HepG2 (cell line): Measurements from ENCODE around the gene ANKRD6. TPM values are rescaled to one million over a fixed set of nuclear protein-coding genes. Genes with fewer than 3 reads are reported as not detected.

Source experiments
- ATAC-seq: fragments of 200-7000 bp; cut with Tn5 transposase; 3 replicates; pipeline ENCODE4 v1.9.1; 2020; ENCODE audit warnings: mild to moderate bottlenecking, moderate library complexity
- BruUV-seq: library from RNA; stranded (reverse); fragments of 400-500 nt; replicated peaks from 2 replicates; lab custom pipeline; 2021; lab: Mats Ljungman, UMichigan
- CTCF ChIA-PET: fragments of 300-600 bp; formaldehyde crosslinking; extraction: SDS; loops from one replicate; lab custom pipeline; 2021; ENCODE audit warnings: low total read pairs, inconsistent platforms, low intra/inter-chr PET ratio; lab: Yijun Ruan, JAX
- POLR2A ChIA-PET: fragments of 350-600 bp; sonication (Branson Sonifier 250); formaldehyde crosslinking; loops from one replicate; lab custom pipeline; 2020; ENCODE audit warnings: antibody characterized with exemption, inconsistent platforms; lab: Yijun Ruan, JAX
- DNase-seq: peaks from one replicate; pipeline ENCODE4 v3.0.0-alpha.2; 2015; ENCODE audit warnings: low spot score
- FAIRE-seq: peaks from 3 replicates; lab custom pipeline; 2011; peaks lifted over from hg19 to GRCh38; lab: Jason Lieb, UNC
- H2AFZ ChIP-seq: one replicate; pipeline ENCODE4 v1.6.1; 2011; ENCODE audit warnings: low read length, inconsistent platforms
- H3K27ac ChIP-seq: fragments of 300-600 bp; 3 replicates; pipeline ENCODE4 v1.8.0; 2011; ENCODE audit warnings: mixed run types, mild to moderate bottlenecking, mixed read lengths, low read length, inconsistent platforms; ENCODE audit not compliant: insufficient read depth; ENCODE audit errors: extremely low read length
- H3K27me3 ChIP-seq, 2 experiments: fragments of 200-600 bp in 1 of 2; 2 replicates in 1 of 2; 3 replicates in 1 of 2; pipeline versions ENCODE4 v1.6.0 to v1.8.0; 2011; ENCODE audit warnings: low read length in 2 of 2, mild to moderate bottlenecking in 2 of 2, moderate library complexity in 2 of 2, inconsistent platforms in 1 of 2; ENCODE audit not compliant: insufficient read depth in 2 of 2, control insufficient read depth in 1 of 2
- H3K36me3 ChIP-seq, 2 experiments: fragments of 200-600 bp in 1 of 2; replicated peaks in 1 of 2; 2 replicates in 1 of 2; 3 replicates in 1 of 2; pipeline versions ENCODE4 v1.5.1 to v1.8.0; 2011; ENCODE audit warnings: low read length in 2 of 2, inconsistent platforms in 1 of 2; ENCODE audit not compliant: insufficient read depth in 2 of 2, control insufficient read depth in 1 of 2
- H3K4me1 ChIP-seq: 2 replicates; pipeline ENCODE4 v1.5.1; 2012; ENCODE audit warnings: low read length, inconsistent platforms; ENCODE audit not compliant: insufficient read depth
- H3K4me2 ChIP-seq: 2 replicates; pipeline ENCODE4 v1.6.0; 2011; ENCODE audit warnings: low read depth, low read length, inconsistent platforms
- H3K4me3 ChIP-seq, 3 experiments: fragments of 200-600 bp in 1 of 3; sonication (generic), shearing (Covaris generic) in 1 of 3; replicated peaks in 1 of 3; 2 replicates each; pipeline ENCODE4 v1.5.1; 2011 to 2016; ENCODE audit warnings: low read length in 3 of 3, inconsistent platforms in 2 of 3, low read depth in 2 of 3, mild to moderate bottlenecking in 2 of 3, control low read depth in 1 of 3, mixed read lengths in 1 of 3; ENCODE audit not compliant: insufficient read depth in 1 of 3
- H3K79me2 ChIP-seq: one replicate; pipeline ENCODE4 v1.6.1; 2011; ENCODE audit warnings: low read length, inconsistent platforms; ENCODE audit not compliant: insufficient read depth
- H3K9ac ChIP-seq: 2 replicates; pipeline ENCODE4 v1.6.0; 2011; ENCODE audit warnings: mild to moderate bottlenecking, low read depth, low read length, inconsistent platforms; ENCODE audit not compliant: insufficient read depth
- H3K9me3 ChIP-seq: 2 replicates; pipeline ENCODE4 v1.5.1; 2012; ENCODE audit warnings: mild to moderate bottlenecking, low read length
- H4K20me1 ChIP-seq: 2 replicates; pipeline ENCODE4 v1.6.0; 2011; ENCODE audit warnings: inconsistent platforms, mild to moderate bottlenecking, low read length, moderate library complexity; ENCODE audit not compliant: insufficient read depth
- CC2D1A ChIP-seq: sonication (generic); formaldehyde crosslinking; IDR thresholded peaks from 2 replicates; pipeline ENCODE4 v1.8.1; 2023; ENCODE audit warnings: mild to moderate bottlenecking, missing genetic modification reagents
- HDAC2 ChIP-seq: sonication (generic); formaldehyde crosslinking; IDR thresholded peaks from 2 replicates; pipeline ENCODE4 v1.4.0; 2020; ENCODE audit warnings: missing genetic modification reagents
- KMT2A ChIP-seq: sonication (generic); formaldehyde crosslinking; IDR thresholded peaks from 2 replicates; pipeline ENCODE4 v1.4.0; 2020; ENCODE audit warnings: missing genetic modification reagents
- MTA1 ChIP-seq: sonication (generic); formaldehyde crosslinking; IDR thresholded peaks from 2 replicates; pipeline ENCODE4 v1.4.0; 2020; ENCODE audit warnings: missing genetic modification reagents, mild to moderate bottlenecking, borderline replicate concordance
- PATZ1 ChIP-seq: sonication (generic); formaldehyde crosslinking; IDR thresholded peaks from 2 replicates; pipeline ENCODE4 v1.4.0; 2020; ENCODE audit warnings: missing genetic modification reagents
- PCBP2 ChIP-seq: fragments of 200-400 bp; formaldehyde crosslinking; optimal IDR thresholded peaks from 2 replicates; pipeline ENCODE3; 2018; ENCODE audit warnings: low read length, low read depth; ENCODE audit not compliant: poor library complexity, severe bottlenecking
- SALL2 ChIP-seq: sonication (generic); formaldehyde crosslinking; IDR thresholded peaks from 2 replicates; pipeline ENCODE4 v1.8.1; 2023; ENCODE audit warnings: mild to moderate bottlenecking, missing genetic modification reagents, inconsistent platforms
- SMC3 ChIP-seq: IDR thresholded peaks from 2 replicates; pipeline ENCODE4 v1.6.1; 2011; ENCODE audit warnings: low read length, improper control_type of control experiment
- STAG1 ChIP-seq: sonication (generic); formaldehyde crosslinking; IDR thresholded peaks from 2 replicates; pipeline ENCODE4 v1.4.0; 2020; ENCODE audit warnings: missing genetic modification reagents
- ZNF20 ChIP-seq: sonication (generic); formaldehyde crosslinking; IDR thresholded peaks from 2 replicates; pipeline ENCODE4 v1.4.0; 2020; ENCODE audit warnings: mild to moderate bottlenecking, moderate library complexity, missing genetic modification reagents
- ZNF879 ChIP-seq: sonication (generic); formaldehyde crosslinking; IDR thresholded peaks from 2 replicates; pipeline ENCODE4 v1.8.1; 2023; ENCODE audit warnings: missing genetic modification reagents
- ZSCAN29 ChIP-seq: sonication (generic); formaldehyde crosslinking; conservative IDR thresholded peaks from 2 replicates; pipeline ENCODE4 v1.4.0; 2020; ENCODE audit warnings: mild to moderate bottlenecking, missing genetic modification reagents
- WGBS: methylation state at CpG from one replicate; pipeline ENCODE4 v1.1.6; 2017; ENCODE audit warnings: low lambda C conversion rate; 5-methylcytosine and 5-hydroxymethylcytosine counted together
- in situ Hi-C: cut with HindIII; loops from 2 replicates; pipeline ENCODE4 v1.10.0; 2017; ENCODE audit warnings: low pct_unique_long_range_greater_than_20kb; ENCODE audit not compliant: extremely low pct_ligation_motif_present
- intact Hi-C: fragments of 100-400 bp; cut with micrococcal nuclease; formaldehyde crosslinking; loops from one replicate; pipeline ENCODE4 v1.10.0; 2022; ENCODE audit not compliant: unreplicated experiment
- polyA plus RNA-seq, 8 experiments: library from polyadenylated mRNA; depleted of rRNA in 3 of 8; stranded (reverse) in 7 of 8; unstranded in 1 of 8; fragments of >200 nt; fragmentation: Illumina TruSeq in 4 of 8; extraction: Trizol in 4 of 8; gene quantifications; 2 replicates each; pipeline versions ENCODE4 v1.2.1 to v1.2.3, GENCODE V29; 2011 to 2016; ENCODE audit warnings: low read depth in 4 of 8, missing spikeins in 1 of 8, mixed read lengths in 1 of 8; ENCODE audit not compliant: insufficient read depth in 1 of 8
- total RNA-seq, 5 experiments: library from RNA; depleted of rRNA; stranded (reverse); fragments of >200 nt; fragmentation: Illumina TruSeq; extraction: Trizol; gene quantifications; 2 replicates each; pipeline ENCODE4 v1.2.3, GENCODE V29; 2016; ENCODE audit warnings: low read depth in 1 of 5
- TF ChIP-seq, protein P1 (sequence below), 2 experiments: sonication (generic) in 1 of 2; formaldehyde crosslinking in 1 of 2; IDR thresholded peaks; 2 replicates each; pipeline versions ENCODE4 v1.4.0 to v1.6.1; 2018 to 2020; ENCODE audit warnings: missing genetic modification reagents in 2 of 2, borderline replicate concordance in 1 of 2, low read depth in 1 of 2, mild to moderate bottlenecking in 1 of 2, missing biosample characterization in 1 of 2

The ANKRD6 gene
- total and polyA plus RNA-seq, 2 of the 13 experiments (the other 11 are each of a cell fraction or from before 2014, with no cell fraction given), result 0.18 to 0.36 TPM

GRCh38 chr6:89605861-89606260, 172.9 kb downstream of the ANKRD6 start:
- intact Hi-C loops, result no loop called here
- WGBS, result 50% methylated on average over 5 of the region's 5 CpGs
- Histone ChIP-seq H3K79me2 (no peaks in the 10 kb centered on the region), H3K9ac (no peak overlapping the region), H3K4me1 (no peaks in the 10 kb centered on the region), H3K4me2 (no peak overlapping the region), H3K27ac (no peak overlapping the region), H3K36me3 (no peaks in the 10 kb centered on the region), H3K9me3 (no peaks in the 10 kb centered on the region), H2AFZ (no peak overlapping the region), H3K27me3 (no peaks in the 10 kb centered on the region), H3K4me3 (no peak overlapping the region), H4K20me1 (no peaks in the 10 kb centered on the region)
- ChIA-PET CTCF (no interaction called here), POLR2A (no interaction called here)
- FAIRE-seq, result no peak
- ATAC-seq, result no peak
- TF ChIP-seq MTA1 (CRISPR knock-in tag) (no peak), KMT2A (no peak), ZSCAN29 (CRISPR knock-in tag) (no peak)
- no TSS peak for BruUV-seq
- DNase-seq, result no peak
- in situ Hi-C loops, result no loop called here

DNA sequence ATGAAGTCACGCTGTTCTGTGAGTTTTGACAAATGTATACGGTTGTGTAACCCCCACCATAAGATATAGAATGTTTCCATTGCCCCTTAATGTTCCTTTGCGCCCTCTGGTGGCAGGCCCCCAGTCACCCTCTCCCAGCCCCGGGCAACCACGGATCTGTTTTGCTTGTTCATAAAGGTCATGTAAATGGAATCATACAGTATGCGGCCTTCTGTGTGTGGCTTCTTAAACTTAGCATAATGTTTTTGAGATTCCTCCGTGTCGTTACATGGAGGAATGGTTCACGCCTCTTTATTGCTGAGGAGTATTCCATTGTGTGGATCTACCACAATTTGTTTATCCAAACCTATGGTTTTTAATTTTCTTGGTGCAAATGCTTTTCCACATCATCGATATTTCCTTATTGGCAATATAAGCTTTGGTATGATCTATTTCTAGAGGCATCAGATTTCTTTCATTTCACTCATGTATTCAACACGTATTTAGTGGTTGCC, 177.2 kb downstream of the ANKRD6 start:
- Histone ChIP-seq H3K27ac (no peak overlapping the region), H3K9me3 (no peaks in the 10 kb centered on the region), H3K79me2 (no peaks in the 10 kb centered on the region), H3K36me3 (no peaks in the 10 kb centered on the region), H4K20me1 (no peaks in the 10 kb centered on the region), H3K4me3 (no peak overlapping the region), H3K27me3 (no peaks in the 10 kb centered on the region), H3K4me1 (no peaks in the 10 kb centered on the region), H2AFZ (no peak overlapping the region), H3K4me2 (no peak overlapping the region), H3K9ac (no peak overlapping the region)
- in situ Hi-C loops (loop anchor here (5.0 kb wide), 1 partner anchor 178 kb away; the partner anchor contains the start of gene ANKRD6), intact Hi-C loops (loop anchor here (1.0 to 5.0 kb wide), 3 partner anchors 177 to 299 kb away; partner anchors contain the start of gene ANKRD6)
- ChIA-PET CTCF (interaction anchor here (1.0 to 3.8 kb wide), 3 partner anchors 177 to 242 kb away, joined by 3 to 42 read pairs (median 4); partner anchors contain the start of gene ANKRD6), POLR2A (no interaction called here)
- BruUV-seq, result no TSS peak
- ATAC-seq (peak; percentile 93), FAIRE-seq (peak; percentile 26), DNase-seq (peak; percentile 40)
- WGBS, result 4% methylated on average over 11 of the region's 11 CpGs
- TF ChIP-seq STAG1 (peak; percentile 64), SALL2 (no peak), PATZ1 (peak; percentile 15; the same call in 1 of the 2 replicates), HDAC2 (CRISPR knock-in tag) (no peak), ZNF20 (no peak), SMC3 (peak; percentile 91), CC2D1A (no peak), ZNF879 (no peak), PCBP2 (no peak)
- TF ChIP-seq, protein P1, sequence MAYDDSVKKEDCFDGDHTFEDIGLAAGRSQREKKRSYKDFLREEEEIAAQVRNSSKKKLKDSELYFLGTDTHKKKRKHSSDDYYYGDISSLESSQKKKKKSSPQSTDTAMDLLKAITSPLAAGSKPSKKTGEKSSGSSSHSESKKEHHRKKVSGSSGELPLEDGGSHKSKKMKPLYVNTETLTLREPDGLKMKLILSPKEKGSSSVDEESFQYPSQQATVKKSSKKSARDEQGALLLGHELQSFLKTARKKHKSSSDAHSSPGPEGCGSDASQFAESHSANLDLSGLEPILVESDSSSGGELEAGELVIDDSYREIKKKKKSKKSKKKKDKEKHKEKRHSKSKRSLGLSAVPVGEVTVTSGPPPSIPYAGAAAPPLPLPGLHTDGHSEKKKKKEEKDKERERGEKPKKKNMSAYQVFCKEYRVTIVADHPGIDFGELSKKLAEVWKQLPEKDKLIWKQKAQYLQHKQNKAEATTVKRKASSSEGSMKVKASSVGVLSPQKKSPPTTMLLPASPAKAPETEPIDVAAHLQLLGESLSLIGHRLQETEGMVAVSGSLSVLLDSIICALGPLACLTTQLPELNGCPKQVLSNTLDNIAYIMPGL (CRISPR knock-in tag; IDR thresholded peaks at IDR 0.05; ENCODE audit: borderline replicate concordance in 1 of 2, low read depth in 1 of 2), result 0 out of 4 replicates have a peak, but pooled peaks of 1 of the 2 experiments have one; percentile 20
